Adrenal gland (tissue), 12 donors: ENCODE data around the gene ALG14. TPM values are rescaled to one million over a fixed set of nuclear protein-coding genes. Genes with fewer than 3 reads are reported as not detected.
A peak's percentile ranks its signal among the peaks of the same experiment; 100 is the strongest.

Source experiments
- DNase-seq, 7 donors: peaks; one replicate each; pipeline ENCODE4 v3.0.0-alpha.2; 2019 to 2020
- H3K27ac ChIP-seq, 5 donors: fragments of 200-600 bp; sonication (generic) in 4 of 5; 1 replicate in 3 of 5; 2 replicates in 2 of 5; pipeline versions ENCODE4 v1.5.1 to v1.8.0; 2016 to 2020; ENCODE audit warnings: mild to moderate bottlenecking in 1 of 5
- H3K27me3 ChIP-seq: fragments of 200-600 bp; 2 replicates; pipeline ENCODE4 v1.8.0; 2021
- H3K36me3 ChIP-seq, 2 donors: fragments of 200-600 bp; replicated peaks in 1 of 2; 1 replicate in 1 of 2; 2 replicates in 1 of 2; pipeline versions ENCODE4 v1.5.1 to v1.8.0; 2018 to 2022
- H3K4me1 ChIP-seq, 2 donors: fragments of 200-600 bp; replicated peaks in 1 of 2; 1 replicate in 1 of 2; 2 replicates in 1 of 2; pipeline versions ENCODE4 v1.5.1 to v1.8.0; 2018 to 2021
- H3K4me3 ChIP-seq, 4 donors: fragments of 200-600 bp; sonication (generic) in 3 of 4; one replicate each; pipeline ENCODE4 v1.5.1; 2016 to 2018
- H3K9me3 ChIP-seq, 3 donors: fragments of 200-600 bp; sonication (generic) in 1 of 3; replicated peaks in 1 of 3; 1 replicate in 2 of 3; 2 replicates in 1 of 3; pipeline versions ENCODE4 v1.5.1 to v1.8.0; 2016 to 2021
- CTCF ChIP-seq, 6 experiments: fragments of 450-650 bp in 4 of 6; fragments of 200-600 bp in 2 of 6; sonication (generic) in 1 of 6; IDR thresholded peaks; 1 replicate in 5 of 6; 2 replicates in 1 of 6; pipeline versions ENCODE4 v1.5.1 to v1.8.0; 2016 to 2021; ENCODE audit warnings: antibody characterized with exemption in 6 of 6, mild to moderate bottlenecking in 2 of 6, moderate library complexity in 1 of 6
- POLR2A ChIP-seq, 2 donors: fragments of 450-650 bp; IDR thresholded peaks; one replicate each; pipeline ENCODE4 v1.6.1; 2017; ENCODE audit warnings: antibody characterized with exemption in 2 of 2, mild to moderate bottlenecking in 2 of 2, moderate library complexity in 1 of 2
- WGBS, 4 donors: extraction: QIAGEN DNeasy Blood & Tissue Kit in 2 of 4; methylation state at CpG; one replicate each; pipeline versions ENCODE4 v1.1.5 to v1.1.7; 2013 to 2017; 5-methylcytosine and 5-hydroxymethylcytosine counted together
- intact Hi-C, 2 donors: fragments of 100-400 bp; cut with DNase I; formaldehyde crosslinking; loops; one replicate each; pipeline versions ENCODE4 v1.14.1 to v1.15.0; 2022 to 2023
- polyA plus RNA-seq, 3 donors: library from polyadenylated mRNA; stranded (reverse); fragments of 200-250 nt in 2 of 3; fragments of 350-450 nt in 1 of 3; fragmentation: Illumina TruSeq in 1 of 3; extraction: RNeasy Lipid Tissue Mini Kit (QIAGEN cat#74804) in 1 of 3; gene quantifications; one replicate each; pipeline ENCODE4 v1.2.3, GENCODE V29; 2013 to 2014
- total RNA-seq, 9 donors: library from RNA; depleted of rRNA in 4 of 9; stranded (reverse); fragments of >200 nt in 4 of 9; fragments of 120-200 nt in 1 of 9; fragmentation: NEBNext Ultra II Directional in 1 of 9; extraction: Animal tissue kit (Norgen Biotek cat#: 25700) in 1 of 9; gene quantifications; one replicate each; pipeline versions ENCODE4 v1.1.0 to v1.2.4, GENCODE V29; 2013 to 2023
- donor health status: healthy with polysubstance abuse.
- donor health status: Bipolar disorder and iron deficiency.
- donor health status: DM: yes; HTN: yes; CAD: no.
- donor health status: DM: no; HTN: no; CAD: no.
- donor health status: DM: no; HTN: no; CAD: no.
- donor health status: DM: yes; HTN: yes; CAD: no.

Gene ALG14
- total and polyA plus RNA-seq, 12 donors, result 1.5 to 29.9 (median 14.3) TPM

- H3K27ac ChIP-seq, result peak overlapping the region in 2 of 5 donors; percentile 55 to 67
- TF ChIP-seq POLR2A (IDR thresholded peaks at IDR 0.05) (no peak), CTCF (IDR thresholded peaks at IDR 0.05) (no peak)
- peaks cover 26 to 63% of the 10 kb centered on the region in 2 donors for H3K4me1 ChIP-seq
These were observed 54.0 kb downstream of the ALG14 start for GRCh38 chr1:95018602-95019369.

GRCh38 chr1:95017775-95018174, 55.0 kb downstream of the ALG14 start:
- intact Hi-C loops, result no loop called here
- TF ChIP-seq POLR2A (IDR thresholded peaks at IDR 0.05) (no peak), CTCF (IDR thresholded peaks at IDR 0.05) (no peak)
- DNase-seq, result no peak
- no peak overlapping the region for H3K27ac ChIP-seq
- H3K27me3 ChIP-seq, result no peaks in the 10 kb centered on the region
- peaks cover 26 to 62% of the 10 kb centered on the region in 2 donors for H3K4me1 ChIP-seq
- no peak overlapping the region for H3K4me3 ChIP-seq
- H3K9me3 ChIP-seq, result no peaks in the 10 kb centered on the region
- H3K36me3 ChIP-seq, result no peaks in the 10 kb centered on the region
- 90 to 100% (median 94%) methylated on average over 1 of the region's 1 CpG for WGBS, 4 donors

More at GRCh38 chr1:95018602-95019369, 54.0 kb downstream of the ALG14 start:
- Histone ChIP-seq H3K4me3 (no peak overlapping the region), H3K27me3 (no peaks in the 10 kb centered on the region), H3K36me3 (no peaks in the 10 kb centered on the region), H3K9me3 (no peaks in the 10 kb centered on the region)
- 31 to 47% (median 41%) methylated on average over 1 of the region's 1 CpG for WGBS, 4 donors
- DNase-seq, result peak in 1 of 7 donors; percentile 44
- intact Hi-C loops, result no loop called here

GRCh38 chr1:95015076-95015475, 57.7 kb downstream of the ALG14 start:
- H3K27ac ChIP-seq, result peak overlapping the region in 2 of 5 donors; percentile 11 to 68
- no peaks in the 10 kb centered on the region for H3K9me3 ChIP-seq
- no peaks in the 10 kb centered on the region for H3K27me3 ChIP-seq
- intact Hi-C loops, result no loop called here
- no peak for TF ChIP-seq POLR2A (IDR thresholded peaks at IDR 0.05)
- no peak for TF ChIP-seq CTCF (IDR thresholded peaks at IDR 0.05)
- H3K36me3 ChIP-seq, result no peaks in the 10 kb centered on the region
- WGBS, 4 donors, result 83 to 97% (median 90%) methylated on average over 3 of the region's 3 CpGs
- DNase-seq, result no peak
- H3K4me3 ChIP-seq, result no peak overlapping the region
- peaks cover 11 to 41% of the 10 kb centered on the region in 2 donors for H3K4me1 ChIP-seq

- Histone ChIP-seq H3K4me1 (peaks cover 9 to 40% of the 10 kb centered on the region in 2 donors), H3K9me3 (no peaks in the 10 kb centered on the region), H3K27ac (peak overlapping the region in 4 of 5 donors; percentile 25 to 81 (median 56)), H3K36me3 (no peaks in the 10 kb centered on the region), H3K4me3 (no peak overlapping the region), H3K27me3 (no peaks in the 10 kb centered on the region)
- DNase-seq, result no peak
- TF ChIP-seq POLR2A (IDR thresholded peaks at IDR 0.05), result no peak
- TF ChIP-seq CTCF (IDR thresholded peaks at IDR 0.05), result no peak
- WGBS, 4 donors, result 67 to 77% (median 71%) methylated on average over 2 of the region's 2 CpGs
- intact Hi-C loops, result no loop called here
These were observed 58.7 kb downstream of the ALG14 start for GRCh38 chr1:95013950-95014574.
